HG03097 (cell line): ENCODE results near the gene ZDHHC14.

Source experiments
- ATAC-seq: cut with Tn5 transposase; IDR thresholded peaks from one replicate; pipeline ENCODE4 v1.9.1; 2021; ENCODE audit not compliant: unreplicated experiment, low FRiP score

ZDHHC14 gene

GRCh38 chr6:157652601-157653363 is 271.8 kb downstream of the ZDHHC14 start:
- no peak for ATAC-seq

GRCh38 chr6:157653521-157653920 is 272.5 kb downstream of the ZDHHC14 start:
- ATAC-seq = no peak

- ATAC-seq = no peak
These were observed 274.1 kb downstream of the ZDHHC14 start for GRCh38 chr6:157655139-157655538.

GRCh38 chr6:157656437-157656997 is 275.5 kb downstream of the ZDHHC14 start:
- ATAC-seq = no peak

- no peak for ATAC-seq
These were observed 276.8 kb downstream of the ZDHHC14 start for GRCh38 chr6:157657754-157658153.

GRCh38 chr6:157658301-157658700 is 277.3 kb downstream of the ZDHHC14 start:
- no peak for ATAC-seq

GRCh38 chr6:157659536-157660271 is 278.7 kb downstream of the ZDHHC14 start:
- no peak for ATAC-seq

- ATAC-seq = no peak
These were observed 279.4 kb downstream of the ZDHHC14 start for GRCh38 chr6:157660414-157660813.

GRCh38 chr6:157661652-157662051 is 280.7 kb downstream of the ZDHHC14 start:
- no peak for ATAC-seq

- no peak for ATAC-seq
These were observed 282.3 kb downstream of the ZDHHC14 start for GRCh38 chr6:157663261-157663660.

GRCh38 chr6:157665180-157665579 is 284.2 kb downstream of the ZDHHC14 start:
- ATAC-seq = no peak

- ATAC-seq = no peak
These were observed 285.7 kb downstream of the ZDHHC14 start for GRCh38 chr6:157666729-157667128.

GRCh38 chr6:157667211-157668008 is 286.4 kb downstream of the ZDHHC14 start:
- no peak for ATAC-seq

GRCh38 chr6:157668009-157668401 is 287.0 kb downstream of the ZDHHC14 start:
- ATAC-seq = no peak

- no peak for ATAC-seq
These were observed 287.7 kb downstream of the ZDHHC14 start for GRCh38 chr6:157668713-157669112.

GRCh38 chr6:157669323-157669722 is 288.3 kb downstream of the ZDHHC14 start:
- ATAC-seq = no peak

GRCh38 chr6:157669747-157670216 is 288.8 kb downstream of the ZDHHC14 start:
- ATAC-seq = no peak

GRCh38 chr6:157670466-157671186 is 289.6 kb downstream of the ZDHHC14 start:
- no peak for ATAC-seq

- ATAC-seq = no peak
These were observed 291.9 kb downstream of the ZDHHC14 start for GRCh38 chr6:157672726-157673412.

- no peak for ATAC-seq
These were observed 292.6 kb downstream of the ZDHHC14 start for GRCh38 chr6:157673596-157673995.
